B cell (primary cell): ENCODE measurements around the gene SGSH. TPM values are rescaled to one million over a fixed set of nuclear protein-coding genes. Genes with fewer than 3 reads are reported as not detected.
"Not testable (repeated sequence)": the region's sequence is repeated elsewhere in the genome, so short reads cannot be mapped to it uniquely, and the experiment has no call there.

Source experiments
- ATAC-seq: fragments of 200-7000 bp; cut with Tn5 transposase; one replicate; pipeline ENCODE4 v1.10.0; 2021; ENCODE audit warnings: low read depth, mild to moderate bottlenecking, moderate number of reproducible peaks, moderate library complexity
- CTCF ChIA-PET: fragments of 350-600 bp; sonication (Branson Sonifier 250); formaldehyde crosslinking; loops from one replicate; lab custom pipeline; 2021; ENCODE audit warnings: antibody characterized with exemption, inconsistent platforms; lab: Charles Lee
- POLR2A ChIA-PET: fragments of 350-600 bp; sonication (Branson Sonifier 250); formaldehyde crosslinking; loops from one replicate; lab custom pipeline; 2021; ENCODE audit warnings: antibody characterized with exemption; lab: Charles Lee
- DNase-seq: peaks from one replicate; pipeline ENCODE4 v3.0.0; 2013
- H2AFZ ChIP-seq: 2 replicates; pipeline ENCODE4 v1.6.1; 2012; ENCODE audit warnings: mild to moderate bottlenecking, low read depth, low read length; ENCODE audit not compliant: insufficient read depth, poor library complexity, severe bottlenecking
- H3K27ac ChIP-seq, 2 donors: 1 replicate in 1 of 2; 2 replicates in 1 of 2; pipeline ENCODE4 v1.5.1; 2012 to 2013; ENCODE audit warnings: low read length in 2 of 2, mild to moderate bottlenecking in 2 of 2, moderate library complexity in 1 of 2
- H3K27me3 ChIP-seq, 4 experiments: fragments of 200-600 bp in 1 of 4; sonication (generic) in 1 of 4; replicated peaks in 1 of 4; 1 replicate in 2 of 4; 2 replicates in 2 of 4; pipeline versions ENCODE4 v1.6.1 to v1.7.0; 2013 to 2016; ENCODE audit warnings: low read length in 3 of 4, mild to moderate bottlenecking in 2 of 4, mixed read lengths in 1 of 4, moderate library complexity in 1 of 4; ENCODE audit not compliant: insufficient read depth in 4 of 4, control insufficient read depth in 3 of 4; ENCODE audit errors: control extremely low read depth in 1 of 4
- H3K36me3 ChIP-seq, 2 experiments: replicated peaks in 1 of 2; 1 replicate in 1 of 2; 2 replicates in 1 of 2; pipeline versions ENCODE4 v1.6.1 to v1.7.1; 2013; ENCODE audit warnings: low read length in 1 of 2; ENCODE audit not compliant: insufficient read depth in 2 of 2, control insufficient read depth in 1 of 2; ENCODE audit errors: control extremely low read depth in 1 of 2, extremely low read depth in 1 of 2
- H3K4me1 ChIP-seq, 2 donors: fragments of 200-600 bp in 1 of 2; sonication (generic) in 1 of 2; 1 replicate in 1 of 2; 2 replicates in 1 of 2; pipeline versions ENCODE4 v1.5.1 to v1.6.1; 2013 to 2017; ENCODE audit warnings: low read length in 2 of 2; ENCODE audit not compliant: control insufficient read depth in 2 of 2, insufficient read depth in 2 of 2
- H3K4me2 ChIP-seq: replicated peaks from 2 replicates; pipeline ENCODE3; 2012; ENCODE audit warnings: mild to moderate bottlenecking, low read depth, low read length; ENCODE audit not compliant: poor library complexity, severe bottlenecking
- H3K4me3 ChIP-seq, 5 experiments: fragments of 200-600 bp in 1 of 5; sonication (generic) in 1 of 5; 1 replicate in 3 of 5; 2 replicates in 2 of 5; pipeline versions ENCODE4 v1.5.1 to v1.7.0; 2011 to 2016; ENCODE audit warnings: low read length in 4 of 5, mild to moderate bottlenecking in 4 of 5, low read depth in 2 of 5, control low read depth in 1 of 5, moderate library complexity in 1 of 5; ENCODE audit not compliant: insufficient read depth in 1 of 5; ENCODE audit errors: control extremely low read depth in 1 of 5, extremely low read depth in 1 of 5
- H3K79me2 ChIP-seq: fragments of 200-600 bp; sonication (generic); one replicate; pipeline ENCODE4 v1.6.0; 2016; ENCODE audit warnings: low read length; ENCODE audit not compliant: control insufficient read depth, insufficient read depth
- H3K9ac ChIP-seq: fragments of 200-600 bp; sonication (generic); 2 replicates; pipeline ENCODE4 v1.6.1; 2017; ENCODE audit warnings: mild to moderate bottlenecking, low read length, moderate library complexity
- H3K9me3 ChIP-seq, 3 donors: one replicate each; pipeline versions ENCODE4 v1.6.1 to v1.7.1; 2013; ENCODE audit warnings: low read length in 2 of 3; ENCODE audit not compliant: control insufficient read depth in 2 of 3, insufficient read depth in 1 of 3; ENCODE audit errors: control extremely low read depth in 1 of 3
- H4K20me1 ChIP-seq: 2 replicates; pipeline ENCODE4 v1.6.0; 2012; ENCODE audit warnings: mild to moderate bottlenecking, low read length; ENCODE audit not compliant: insufficient read depth, control insufficient read depth, poor library complexity, severe bottlenecking
- H3K27ac Mint-ChIP-seq: one replicate; pipeline ENCODE4 v1.8.0; 2021; ENCODE audit warnings: mixed read lengths
- H3K27me3 Mint-ChIP-seq: one replicate; pipeline ENCODE4 v1.8.0; 2021; ENCODE audit warnings: mixed read lengths
- H3K4me1 Mint-ChIP-seq: one replicate; pipeline ENCODE4 v1.8.0; 2021; ENCODE audit warnings: mixed read lengths
- H3K4me3 Mint-ChIP-seq: one replicate; pipeline ENCODE4 v1.8.0; 2021; ENCODE audit warnings: mixed read lengths
- H3K9me3 Mint-ChIP-seq: one replicate; pipeline ENCODE4 v1.8.0; 2022; ENCODE audit warnings: mixed read lengths; ENCODE audit not compliant: insufficient read depth
- CTCF ChIP-seq: fragments of 200-600 bp; IDR thresholded peaks from one replicate; pipeline ENCODE4 v1.8.0; 2022; ENCODE audit warnings: antibody characterized with exemption, mild to moderate bottlenecking
- WGBS: methylation state at CpG from one replicate; pipeline ENCODE4 v1.1.5; 2013; ENCODE audit warnings: missing lambda C conversion rate; ENCODE audit not compliant: insufficient coverage; 5-methylcytosine and 5-hydroxymethylcytosine counted together
- intact Hi-C: fragments of 100-400 bp; cut with micrococcal nuclease; formaldehyde crosslinking; loops from one replicate; pipeline ENCODE4 v1.10.0; 2022
- polyA plus RNA-seq: library from polyadenylated mRNA; depleted of rRNA; stranded (reverse); fragments of >200 nt; gene quantifications from 2 replicates; pipeline ENCODE4 v1.2.3, GENCODE V29; 2012
- total RNA-seq, 2 donors: library from RNA; stranded (reverse); fragments of 120-200 nt in 1 of 2; gene quantifications; 1 replicate in 1 of 2; 2 replicates in 1 of 2; pipeline versions ENCODE4 v1.2.3 to v1.2.4, GENCODE V29; 2013 to 2022

SGSH gene
- total and polyA plus RNA-seq, 2 donors (not counting 1 experiment from before 2014, with no cell fraction given): 44.5 to 83.7 TPM

DNA sequence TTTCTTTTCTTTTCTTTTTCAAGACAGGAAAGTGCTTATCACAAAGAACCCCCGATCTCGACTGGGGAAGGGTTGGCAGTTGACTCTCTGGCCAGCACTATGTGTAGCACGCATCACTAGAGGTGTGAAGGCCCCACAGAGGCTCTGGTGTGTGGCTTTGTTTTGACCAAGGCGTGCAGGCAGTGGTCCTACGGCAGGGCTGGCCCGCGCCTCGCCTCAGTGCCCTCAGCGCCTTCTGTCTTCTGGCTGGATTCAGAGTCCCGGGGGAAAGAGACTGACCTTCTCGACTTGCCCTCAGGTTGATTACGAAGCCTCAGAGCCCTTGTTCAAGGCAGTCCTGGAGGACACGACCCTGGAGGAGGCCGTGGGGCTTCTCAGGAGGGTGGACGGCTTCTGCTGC lies 18.7 kb downstream of the SGSH start:
- no peaks in the 10 kb centered on the region for H4K20me1 ChIP-seq
- H2AFZ ChIP-seq: no peak overlapping the region
- no peak for ATAC-seq
- H3K4me2 ChIP-seq: no peak overlapping the region
- H3K4me1 ChIP-seq: no peaks in the 10 kb centered on the region
- ChIA-PET POLR2A (no interaction called here), CTCF (no interaction called here)
- H3K36me3 ChIP-seq: no peaks in the 10 kb centered on the region
- no peaks in the 10 kb centered on the region for H3K9me3 ChIP-seq
- Mint-ChIP-seq H3K9me3 (no peaks in the 10 kb centered on the region), H3K27me3 (no peaks in the 10 kb centered on the region), H3K4me1 (no peaks in the 10 kb centered on the region), H3K27ac (no peak overlapping the region), H3K4me3 (no peak overlapping the region)
- TF ChIP-seq CTCF: no peak
- 93% methylated on average over 15 of the region's 15 CpGs for WGBS
- intact Hi-C loops: no loop called here
- no peak for DNase-seq
- no peaks in the 10 kb centered on the region for H3K79me2 ChIP-seq
- H3K4me3 ChIP-seq: no peak overlapping the region
- no peak overlapping the region for H3K27ac ChIP-seq
- H3K9ac ChIP-seq: no peak overlapping the region
- no peaks in the 10 kb centered on the region for H3K27me3 ChIP-seq

GRCh38 chr17:80199295-80199694 lies 20.8 kb downstream of the SGSH start:
- H3K4me3 Mint-ChIP-seq, H3K9ac ChIP-seq, H3K36me3 ChIP-seq, intact Hi-C loops, H3K4me1 ChIP-seq, H3K27ac ChIP-seq, H4K20me1 ChIP-seq, ATAC-seq, H3K9me3 ChIP-seq, H3K27me3 ChIP-seq, POLR2A ChIA-PET, H3K4me1 Mint-ChIP-seq, H3K9me3 Mint-ChIP-seq, H3K4me2 ChIP-seq, H3K4me3 ChIP-seq, H3K27me3 Mint-ChIP-seq, H3K79me2 ChIP-seq, H2AFZ ChIP-seq, DNase-seq, H3K27ac Mint-ChIP-seq: not testable (repeated sequence)
- WGBS: no CpG with 5 or more reads among the region's 6 CpGs
- CTCF ChIA-PET: interaction anchor here (0.6 to 0.8 kb wide), 2 partner anchors 55 to 509 kb away, joined by 3 read pairs; no protein-coding TSS in a partner anchor
